HG03159 (cell line): ENCODE data around the gene CILP.

Experiments
- ATAC-seq: cut with Tn5 transposase; IDR thresholded peaks from one replicate; pipeline ENCODE4 v1.9.1; 2021; ENCODE audit warnings: mild to moderate bottlenecking, moderate library complexity; ENCODE audit not compliant: unreplicated experiment

The CILP gene

GRCh38 chr15:65222891-65223290 lies 11.6 kb upstream of the CILP start:
- ATAC-seq, result no peak

DNA sequence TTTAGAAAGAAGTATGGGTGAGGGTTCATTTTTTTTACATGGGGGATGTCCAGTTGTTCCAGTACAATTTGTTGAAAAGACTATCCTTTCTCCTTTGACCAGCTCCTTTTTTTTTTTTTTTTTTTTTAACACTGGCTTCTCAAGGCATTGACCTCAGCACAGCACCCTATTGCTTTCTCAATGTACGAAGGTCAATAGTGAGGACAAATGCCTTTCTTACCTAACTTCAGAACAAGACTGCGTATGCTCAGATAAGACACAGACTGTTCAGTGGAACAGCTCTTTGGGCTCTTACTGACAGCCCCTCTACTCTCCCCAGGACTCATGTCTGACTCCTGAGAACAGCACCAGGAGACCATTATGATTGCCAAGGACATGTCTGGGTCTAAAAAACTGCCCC lies 10.4 kb upstream of the CILP start:
- ATAC-seq, result no peak

- ATAC-seq, result no peak
These were observed 7.9 kb upstream of the CILP start for GRCh38 chr15:65219137-65219536.

GRCh38 chr15:65217526-65218482 lies 6.5 kb upstream of the CILP start:
- ATAC-seq, result no peak

DNA sequence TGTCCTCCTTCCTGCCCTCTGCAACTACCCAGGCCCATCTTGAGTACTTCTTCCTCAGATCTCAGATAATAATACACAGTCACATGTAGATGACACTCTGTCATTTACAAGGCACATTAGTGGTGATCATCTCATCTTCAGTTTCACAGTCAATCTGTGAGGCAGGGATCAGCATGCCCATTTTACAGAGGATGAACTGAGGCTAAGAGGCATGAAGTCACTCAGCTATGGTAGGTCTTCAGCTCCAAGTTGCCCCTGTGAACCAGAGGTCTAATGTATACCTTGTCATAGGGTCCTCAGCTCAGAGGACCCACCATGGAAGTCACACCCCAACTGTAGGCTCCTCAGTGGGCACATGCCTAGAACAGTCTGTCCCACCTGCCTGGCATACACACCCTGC lies 4.2 kb upstream of the CILP start:
- no peak for ATAC-seq

GRCh38 chr15:65214010-65214409 lies 2.7 kb upstream of the CILP start:
- no peak for ATAC-seq

GRCh38 chr15:65213241-65213640 lies 2.0 kb upstream of the CILP start:
- no peak for ATAC-seq

DNA sequence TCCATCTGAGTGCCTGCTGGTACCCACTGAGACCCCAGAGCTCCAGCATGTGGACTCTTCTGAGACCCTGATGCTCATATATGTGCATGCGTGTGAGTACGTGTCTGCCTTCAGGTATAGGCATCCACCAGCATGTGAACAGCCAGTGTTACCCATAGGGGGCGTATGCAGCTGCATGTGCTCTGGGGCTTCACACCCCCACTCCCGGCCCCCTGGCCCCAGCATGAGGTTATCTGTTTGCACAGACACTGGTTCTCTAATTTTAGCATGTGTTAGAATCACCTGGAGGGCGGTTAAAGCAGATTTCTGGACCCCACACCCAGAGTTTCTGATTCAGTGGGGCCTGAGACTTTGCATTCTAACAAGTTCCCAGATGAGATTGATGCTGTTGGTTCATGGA lies 824 bp upstream of the CILP start:
- no peak for ATAC-seq

DNA sequence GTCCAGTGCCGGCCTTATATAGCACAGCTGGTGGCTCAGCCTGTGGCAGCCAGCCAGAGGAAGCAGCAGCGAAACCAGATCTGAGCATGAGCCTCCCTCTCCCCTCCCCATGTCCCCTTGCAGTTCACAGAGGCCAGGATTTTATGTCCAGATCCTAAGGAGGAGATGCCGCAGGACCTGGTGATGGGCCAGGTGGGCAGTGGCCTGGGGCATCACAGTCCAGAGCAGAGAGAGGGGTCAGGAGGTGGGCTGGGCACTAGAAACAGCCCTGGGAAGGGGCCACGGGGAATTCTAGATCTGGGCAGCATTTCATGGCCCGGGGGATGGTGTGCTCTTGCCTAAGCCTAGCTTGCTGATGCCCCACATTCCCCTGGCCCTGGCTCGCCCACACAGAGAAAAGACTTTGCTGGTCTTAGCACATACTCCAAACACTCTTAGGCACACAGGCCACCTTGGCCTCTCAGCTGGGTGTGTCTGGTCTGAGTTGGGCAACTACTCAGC lies 259 bp upstream of the CILP start:
- no peak for ATAC-seq

DNA sequence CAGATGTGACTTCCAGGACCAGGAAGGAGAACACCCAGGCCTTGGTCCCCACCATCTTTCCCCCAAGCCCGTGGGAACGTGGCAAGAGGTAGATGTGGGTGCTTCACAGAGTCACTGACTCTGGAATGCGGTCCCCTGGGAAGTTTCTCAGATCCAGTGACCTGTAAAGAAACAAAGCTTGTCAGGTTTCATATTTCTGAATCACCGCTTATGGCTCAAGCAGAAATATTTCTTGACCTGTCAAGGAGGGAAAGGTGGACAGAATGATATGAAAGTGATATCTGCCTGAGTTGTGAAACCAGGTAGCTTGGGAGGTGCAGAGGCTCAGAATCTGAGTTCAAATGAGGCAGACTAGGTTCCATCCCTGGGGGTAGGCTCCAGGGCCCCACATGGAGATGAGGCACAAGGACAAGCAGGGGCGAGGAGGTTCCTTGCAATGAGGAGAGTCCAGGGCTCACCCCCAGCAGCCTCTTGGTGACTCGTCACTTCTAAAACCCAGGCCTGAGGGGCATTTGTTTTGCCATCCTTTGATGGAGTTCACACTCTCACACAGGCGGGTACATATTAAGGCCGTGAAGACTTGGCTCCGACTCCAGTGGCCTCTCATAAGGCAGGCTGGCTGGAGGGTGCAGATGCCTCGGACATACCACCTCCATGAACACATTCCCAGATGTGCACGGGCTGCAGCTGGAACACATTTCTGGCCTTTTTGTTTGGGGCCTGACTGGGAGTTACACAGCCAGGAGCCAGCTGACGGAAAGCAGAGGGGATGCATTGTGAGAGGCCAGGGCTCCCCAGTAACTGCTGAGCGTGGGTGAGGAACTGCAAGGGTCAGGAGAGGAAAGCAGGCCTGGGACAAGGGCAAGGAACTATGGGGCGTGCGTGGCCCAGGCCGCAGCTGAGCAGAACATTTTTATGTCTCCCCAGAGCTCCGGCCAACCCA lies 1.3 kb downstream of the CILP start:
- no peak for ATAC-seq

DNA sequence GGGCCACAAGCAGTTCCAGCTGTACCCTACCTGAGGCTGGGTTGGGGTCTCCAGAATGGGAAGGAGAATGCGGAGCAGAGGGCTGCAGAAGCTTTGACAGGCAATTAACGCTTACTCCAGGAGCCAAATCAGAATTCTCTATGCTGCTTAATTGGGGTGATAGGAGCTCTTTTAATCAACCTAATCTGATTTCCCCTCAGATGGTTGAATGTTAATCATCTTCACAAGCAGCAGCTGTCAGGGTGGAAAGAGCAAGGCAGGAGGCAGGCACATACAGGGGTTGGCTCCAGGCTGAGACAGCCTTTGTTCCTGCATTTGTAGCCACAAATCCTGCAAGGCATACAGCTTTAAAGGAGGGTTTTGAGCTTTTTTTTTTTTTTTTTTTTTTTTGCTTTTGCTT lies 2.6 kb downstream of the CILP start:
- ATAC-seq, result no peak

DNA sequence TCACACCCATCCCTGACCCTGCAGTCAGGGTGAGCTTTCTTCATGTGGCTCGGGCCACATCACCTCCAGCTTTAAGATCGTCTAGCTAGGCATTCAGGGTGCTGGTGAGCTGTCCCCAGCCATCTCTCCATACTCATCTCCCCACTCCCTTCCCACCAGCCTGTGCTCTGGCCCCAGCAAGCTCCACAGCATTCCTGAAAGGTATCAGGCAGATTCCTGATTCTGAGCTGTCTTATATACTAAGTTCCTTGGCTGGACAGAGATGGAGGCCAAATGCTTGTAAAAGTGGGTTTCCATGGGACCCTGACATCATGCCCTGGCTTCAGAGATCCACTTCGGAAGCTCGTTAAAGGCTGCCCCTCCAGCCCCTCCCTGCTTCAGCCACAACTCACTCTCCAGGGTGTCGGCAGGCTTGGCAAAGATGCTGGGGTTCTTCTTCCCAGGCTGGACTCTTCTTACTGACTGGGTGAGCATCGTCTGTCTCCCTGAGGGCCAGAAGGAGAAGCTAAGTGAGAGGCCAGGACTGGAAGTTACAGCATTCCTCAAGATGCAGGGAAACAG lies 3.9 kb downstream of the CILP start:
- ATAC-seq, result no peak

GRCh38 chr15:65206750-65207149 lies 4.5 kb downstream of the CILP start:
- no peak for ATAC-seq

GRCh38 chr15:65204931-65205660 lies 6.2 kb downstream of the CILP start:
- ATAC-seq, result no peak

DNA sequence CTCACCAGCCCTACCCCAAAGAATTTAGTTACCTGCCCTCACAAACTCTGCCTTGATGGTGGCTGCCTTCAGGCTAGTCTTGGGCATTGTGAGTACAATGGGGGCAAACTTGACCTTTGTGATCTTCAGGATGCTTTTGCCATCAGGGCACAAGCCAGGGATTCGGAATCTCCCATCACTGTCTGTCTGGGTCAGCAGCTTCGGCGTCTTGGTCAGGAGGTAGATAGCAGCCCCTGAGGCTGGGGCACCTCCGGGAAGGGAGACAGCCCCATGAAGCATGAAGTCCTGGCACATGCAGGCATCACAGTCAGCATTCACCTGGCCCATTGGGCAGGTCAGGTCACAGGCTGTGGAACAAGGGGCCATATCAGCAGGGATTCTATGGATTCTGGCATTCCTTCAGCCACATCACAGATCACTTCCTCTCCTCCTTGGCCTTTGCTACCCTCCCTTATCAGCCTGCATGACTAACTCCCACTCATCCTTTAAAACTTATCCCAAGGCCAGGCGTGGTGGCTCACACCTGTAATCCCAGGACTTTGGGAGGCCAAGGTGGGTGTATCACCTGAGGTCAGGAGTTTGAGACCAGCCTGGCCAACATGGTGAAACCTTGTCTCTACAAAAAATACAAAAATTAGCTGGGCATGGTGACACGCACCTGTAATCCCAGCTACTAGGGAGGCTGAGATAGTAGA lies 6.9 kb downstream of the CILP start:
- no peak for ATAC-seq

DNA sequence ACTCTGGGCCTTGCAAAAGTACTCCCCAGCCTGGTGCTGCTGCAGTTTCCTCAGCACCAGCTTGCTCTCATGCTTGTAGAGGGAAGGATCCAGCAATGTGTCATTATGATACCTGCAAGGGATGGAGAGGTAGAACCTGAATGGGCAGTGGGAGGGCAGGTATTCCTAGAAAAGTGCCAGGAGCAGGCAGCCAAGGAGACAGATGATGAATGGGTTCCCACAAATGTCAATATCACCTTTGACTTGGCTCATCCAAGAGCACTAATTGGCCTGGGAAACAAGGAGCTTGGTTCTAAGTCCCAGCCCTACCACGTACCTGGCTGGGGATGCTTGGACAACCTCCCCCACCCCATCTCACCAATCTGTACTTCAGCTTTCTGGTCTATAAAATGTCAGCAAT lies 9.4 kb downstream of the CILP start:
- no peak for ATAC-seq

DNA sequence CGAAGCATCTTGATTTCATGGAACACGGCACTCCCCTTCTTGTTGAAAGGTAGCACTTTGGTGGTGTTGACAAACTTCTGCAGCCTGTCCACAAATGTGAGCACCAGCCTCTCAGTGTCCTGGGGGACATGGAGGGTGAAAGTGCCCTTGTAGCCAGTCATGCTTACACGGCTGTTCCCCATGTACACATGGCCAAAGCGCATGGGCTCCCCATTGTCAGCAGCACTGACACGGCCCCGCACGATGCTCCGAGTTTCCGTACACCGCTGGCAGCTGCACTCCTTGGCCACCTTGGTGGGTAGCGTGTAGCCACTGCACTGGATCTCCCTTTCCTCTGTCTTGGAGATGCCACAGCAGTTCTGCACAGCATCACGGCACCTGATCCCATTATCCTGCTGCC lies 12.7 kb downstream of the CILP start:
- no peak for ATAC-seq

DNA sequence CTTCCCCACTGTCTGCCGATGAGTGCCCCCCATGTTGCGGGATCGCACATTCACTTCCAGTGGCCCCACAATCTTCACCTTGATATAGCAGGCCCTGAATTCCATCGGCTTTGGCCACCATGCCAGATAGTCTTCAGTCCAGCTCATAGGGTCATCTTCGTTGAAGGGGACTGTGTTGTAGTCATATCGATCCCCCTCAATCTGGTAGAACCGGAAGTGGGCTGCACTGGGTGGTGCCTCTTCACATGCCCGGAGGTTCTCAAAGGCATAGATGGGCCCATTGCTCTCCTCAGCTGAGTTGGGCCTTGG lies 14.0 kb downstream of the CILP start:
- ATAC-seq, result no peak

DNA sequence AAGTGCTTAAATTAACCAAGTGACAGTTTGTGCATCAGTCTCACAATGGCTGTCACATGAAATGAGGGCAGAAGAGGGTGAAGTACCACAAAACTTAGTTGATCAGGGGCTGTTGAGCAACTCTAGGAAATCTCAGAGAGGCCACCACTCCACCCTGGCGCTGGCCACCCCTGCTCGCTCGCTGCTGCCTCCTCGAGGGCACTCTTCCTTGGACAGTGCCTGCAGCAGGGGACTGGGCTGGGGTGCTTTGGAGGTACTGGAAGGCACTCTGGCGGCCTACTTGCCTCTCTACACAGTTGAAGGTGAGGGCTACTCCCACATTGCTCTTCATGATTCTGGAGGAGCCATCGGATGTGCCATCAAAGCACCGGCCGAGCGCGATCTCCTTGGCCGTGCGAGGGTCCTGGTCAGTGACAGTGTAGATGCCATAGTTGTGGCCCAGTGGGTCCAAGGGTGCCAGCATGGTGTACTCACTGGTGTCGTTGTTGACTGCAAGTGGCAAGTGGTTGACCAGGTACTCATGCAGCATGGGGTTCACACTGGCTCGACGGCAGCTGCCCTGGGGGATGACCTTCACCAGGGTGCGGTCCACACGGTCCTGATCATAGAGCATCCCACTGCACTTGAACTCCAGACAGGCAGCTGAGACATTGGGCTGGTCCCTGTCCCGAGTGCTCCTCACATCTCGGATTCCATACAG lies 14.5 kb downstream of the CILP start:
- ATAC-seq, result no peak

GRCh38 chr15:65195548-65195923 lies 15.7 kb downstream of the CILP start:
- ATAC-seq, result no peak
